Measurements from ENCODE around the gene SPRTN. TPM values are rescaled to one million over a fixed set of nuclear protein-coding genes. Genes with fewer than 3 reads are reported as not detected.

The SPRTN gene
- total RNA-seq, 1 experiment from 2014 or later = 14.9 TPM

DNA sequence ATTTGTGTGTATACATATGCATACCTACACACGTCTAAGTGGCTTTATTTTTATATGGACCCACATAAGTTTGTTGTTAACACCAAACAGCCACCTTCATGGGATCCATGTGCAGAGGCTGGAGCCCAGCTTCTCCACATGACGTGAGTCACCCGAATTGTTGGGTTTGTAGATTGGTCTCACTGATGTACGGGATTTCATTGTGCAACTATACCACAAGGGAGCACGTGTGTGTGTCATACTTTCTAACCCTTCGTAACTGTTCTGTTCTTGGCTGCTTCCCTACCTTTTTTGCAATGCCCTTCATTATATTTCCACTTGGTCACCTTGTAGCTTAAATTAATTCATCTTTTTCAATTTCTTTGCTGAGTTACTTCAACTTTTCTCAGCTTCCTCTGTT, 21.0 kb downstream of the SPRTN start:
- Histone ChIP-seq H3K79me2 (ENCODE audit: insufficient read depth, low read length) (peaks cover 17% of the 10 kb centered on the region), H3K4me3 (replicated peaks in 1 of 2; ENCODE audit: low read depth in 1 of 2, low read length in 2 of 2) (no peak overlapping the region), H3K36me3 (ENCODE audit: control insufficient read depth in 1 of 2, insufficient read depth in 2 of 2, low read length in 2 of 2) (no peaks in the 10 kb centered on the region; a peak in 1 of 4 replicates), H4K20me1 (ENCODE audit: insufficient read depth) (0 out of 2 replicates have a peak, but pooled peaks cover 9% of the 10 kb centered on the region), H3K27ac (ENCODE audit: low read depth, low read length) (no peak overlapping the region), H2AFZ (ENCODE audit: low read depth, low read length, poor library complexity, severe bottlenecking) (no peak overlapping the region), H3K9me3 (ENCODE audit: control insufficient read depth in 1 of 2, insufficient read depth in 1 of 2, low read depth in 1 of 2, low read length in 2 of 2) (no peaks in the 10 kb centered on the region), H3K4me1 (ENCODE audit: control insufficient read depth in 1 of 2, insufficient read depth in 2 of 2, low read length in 2 of 2) (peaks cover 0 to 3% of the 10 kb centered on the region in 2 experiments; a peak in 1 of 4 replicates), H3K27me3 (ENCODE audit: insufficient read depth, low read length) (no peaks in the 10 kb centered on the region), H3K9ac (ENCODE audit: low read length) (no peak overlapping the region), H3K4me2 (ENCODE audit: low read length) (no peak overlapping the region), H3K9me2 (ENCODE audit: insufficient read depth) (no peaks in the 10 kb centered on the region)
- ChIA-PET CTCF (interaction anchor here (0.5 to 1.4 kb wide), 3 partner anchors 12 to 244 kb away, joined by 3 read pairs; partner anchors contain the start of genes EXOC8 and SPRTN), POLR2A (no interaction called here), RAD21 (ENCODE audit: low non-redundant PET in 1 of 2, low total read pairs in 2 of 2, uncharacterized antibody in 2 of 2, unreplicated experiment in 2 of 2) (no interaction called here)
- DNase-seq (ENCODE audit: low read depth, low spot score) (no peak), ATAC-seq (no peak)
- TF ChIP-seq, protein P1, sequence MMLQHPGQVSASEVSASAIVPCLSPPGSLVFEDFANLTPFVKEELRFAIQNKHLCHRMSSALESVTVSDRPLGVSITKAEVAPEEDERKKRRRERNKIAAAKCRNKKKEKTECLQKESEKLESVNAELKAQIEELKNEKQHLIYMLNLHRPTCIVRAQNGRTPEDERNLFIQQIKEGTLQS (IDR thresholded peaks at IDR 0.05) = no peak
- TF ChIP-seq, protein P2, sequence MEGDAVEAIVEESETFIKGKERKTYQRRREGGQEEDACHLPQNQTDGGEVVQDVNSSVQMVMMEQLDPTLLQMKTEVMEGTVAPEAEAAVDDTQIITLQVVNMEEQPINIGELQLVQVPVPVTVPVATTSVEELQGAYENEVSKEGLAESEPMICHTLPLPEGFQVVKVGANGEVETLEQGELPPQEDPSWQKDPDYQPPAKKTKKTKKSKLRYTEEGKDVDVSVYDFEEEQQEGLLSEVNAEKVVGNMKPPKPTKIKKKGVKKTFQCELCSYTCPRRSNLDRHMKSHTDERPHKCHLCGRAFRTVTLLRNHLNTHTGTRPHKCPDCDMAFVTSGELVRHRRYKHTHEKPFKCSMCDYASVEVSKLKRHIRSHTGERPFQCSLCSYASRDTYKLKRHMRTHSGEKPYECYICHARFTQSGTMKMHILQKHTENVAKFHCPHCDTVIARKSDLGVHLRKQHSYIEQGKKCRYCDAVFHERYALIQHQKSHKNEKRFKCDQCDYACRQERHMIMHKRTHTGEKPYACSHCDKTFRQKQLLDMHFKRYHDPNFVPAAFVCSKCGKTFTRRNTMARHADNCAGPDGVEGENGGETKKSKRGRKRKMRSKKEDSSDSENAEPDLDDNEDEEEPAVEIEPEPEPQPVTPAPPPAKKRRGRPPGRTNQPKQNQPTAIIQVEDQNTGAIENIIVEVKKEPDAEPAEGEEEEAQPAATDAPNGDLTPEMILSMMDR (IDR thresholded peaks at IDR 0.05 in 2 of 3, conservative IDR thresholded peaks at IDR 0.05 in 1 of 3; ENCODE audit: borderline replicate concordance in 1 of 3, insufficient read depth in 1 of 3, low read depth in 2 of 3, low read length in 2 of 3) = no peak
- TF ChIP-seq SP1 (IDR thresholded peaks at IDR 0.05; ENCODE audit: low read depth) (no peak), CBX3 (IDR thresholded peaks at IDR 0.05; ENCODE audit: low read depth) (no peak), ELF1 (IDR thresholded peaks at IDR 0.05; ENCODE audit: borderline replicate concordance, low read depth) (no peak), SRF (IDR thresholded peaks at IDR 0.05; ENCODE audit: low read depth) (no peak), FOSL1 (IDR thresholded peaks at IDR 0.05; ENCODE audit: low read depth) (no peak), RAD21 (IDR thresholded peaks at IDR 0.05; ENCODE audit: low read depth) (no peak), YY1 (IDR thresholded peaks at IDR 0.05; ENCODE audit: extremely low read depth, insufficient replicate concordance, low read depth, low read length) (no peak), JUND (IDR thresholded peaks at IDR 0.05) (no peak), ZNF274 (IDR thresholded peaks at IDR 0.05; ENCODE audit: low read depth, low read length) (no peak), ZFX (IDR thresholded peaks at IDR 0.05) (no peak), SIN3A (IDR thresholded peaks at IDR 0.05; ENCODE audit: low read depth) (no peak)
- no TSS peak for BruUV-seq (replicated peaks)
- intact Hi-C loops (cut with micrococcal nuclease) = loop anchor here (2.0 kb wide), 1 partner anchor 64 kb away; the partner anchor contains the start of gene EGLN1
